GM21447 (cell line): ENCODE measurements around the gene ZYG11A.

ENCODE experiments used
- ATAC-seq: cut with Tn5 transposase; IDR thresholded peaks from one replicate; pipeline ENCODE4 v1.9.1; 2021; ENCODE audit not compliant: unreplicated experiment

ZYG11A gene

GRCh38 chr1:52876843-52877242, 34.3 kb downstream of the ZYG11A start:
- ATAC-seq = no peak

GRCh38 chr1:52877554-52877953, 35.0 kb downstream of the ZYG11A start:
- no peak for ATAC-seq

- no peak for ATAC-seq
Observed at GRCh38 chr1:52880206-52880605, 37.6 kb downstream of the ZYG11A start.

GRCh38 chr1:52887483-52887882, 44.9 kb downstream of the ZYG11A start:
- no peak for ATAC-seq

GRCh38 chr1:52892424-52893215, 50.1 kb downstream of the ZYG11A start:
- ATAC-seq = no peak

- no peak for ATAC-seq
Observed at GRCh38 chr1:52899445-52899894, 56.9 kb downstream of the ZYG11A start.

GRCh38 chr1:52900402-52900801, 57.8 kb downstream of the ZYG11A start:
- no peak for ATAC-seq

GRCh38 chr1:52901384-52901783, 58.8 kb downstream of the ZYG11A start:
- no peak for ATAC-seq

- no peak for ATAC-seq
Observed at GRCh38 chr1:52904208-52904926, 61.8 kb downstream of the ZYG11A start.

GRCh38 chr1:52904927-52905698, 62.6 kb downstream of the ZYG11A start:
- no peak for ATAC-seq

- ATAC-seq = no peak
Observed at GRCh38 chr1:52906135-52906603, 63.6 kb downstream of the ZYG11A start.

- no peak for ATAC-seq
Observed at GRCh38 chr1:52907068-52907811, 64.7 kb downstream of the ZYG11A start.

- no peak for ATAC-seq
Observed at GRCh38 chr1:52907812-52908153, 65.2 kb downstream of the ZYG11A start.

GRCh38 chr1:52911541-52911940, 69.0 kb downstream of the ZYG11A start:
- no peak for ATAC-seq

- ATAC-seq = no peak
Observed at GRCh38 chr1:52913014-52913413, 70.5 kb downstream of the ZYG11A start.

- ATAC-seq = no peak
Observed at GRCh38 chr1:52913537-52913936, 71.0 kb downstream of the ZYG11A start.

GRCh38 chr1:52914463-52914862, 71.9 kb downstream of the ZYG11A start:
- no peak for ATAC-seq

GRCh38 chr1:52915211-52915854, 72.8 kb downstream of the ZYG11A start:
- ATAC-seq = no peak

GRCh38 chr1:52915855-52916220, 73.3 kb downstream of the ZYG11A start:
- ATAC-seq = no peak

GRCh38 chr1:52916241-52916975, 73.8 kb downstream of the ZYG11A start:
- no peak for ATAC-seq
